K562 (cell line): ENCODE measurements around the gene NRF1. TPM values are rescaled to one million over a fixed set of nuclear protein-coding genes. Genes with fewer than 3 reads are reported as not detected.
A peak's percentile ranks its signal among the peaks of the same experiment; 100 is the strongest.

ENCODE experiments used
- ATAC-seq: fragments of 200-7000 bp; cut with Tn5 transposase; 3 replicates; pipeline ENCODE4 v1.9.1; 2020; ENCODE audit warnings: moderate library complexity
- BruUV-seq: library from RNA; stranded (reverse); fragments of 400-500 nt; replicated peaks from 2 replicates; lab custom pipeline; 2021; lab: Mats Ljungman, UMichigan
- CTCF ChIA-PET: fragments of 300-600 bp; formaldehyde crosslinking; extraction: SDS; loops from one replicate; lab custom pipeline; 2021; ENCODE audit warnings: low intra/inter-chr PET ratio; lab: Yijun Ruan, JAX
- POLR2A ChIA-PET: fragments of 300-600, 350-650 bp; sonication (Branson Sonifier 250); formaldehyde crosslinking; extraction: SDS; loops from one replicate; lab custom pipeline; 2021; ENCODE audit warnings: antibody characterized with exemption, inconsistent platforms; lab: Yijun Ruan, JAX
- DNase-seq, 4 experiments: peaks; one replicate each; pipeline versions ENCODE4 v3.0.0 to v3.0.0-alpha.2; 2011 to 2018; ENCODE audit warnings: low spot score in 3 of 4, mixed read lengths in 3 of 4; ENCODE audit errors: extremely low read depth in 1 of 4
- FAIRE-seq: peaks from 2 replicates; lab custom pipeline; 2011; peaks lifted over from hg19 to GRCh38; lab: Jason Lieb, UNC
- H2AFZ ChIP-seq: 2 replicates; pipeline ENCODE4 v1.6.0; 2011; ENCODE audit warnings: low read depth, low read length, control low read depth, inconsistent platforms
- H3K27ac ChIP-seq: fragments of 200-600 bp; 3 replicates; pipeline ENCODE4 v1.8.0; 2011; ENCODE audit warnings: low read depth, mild to moderate bottlenecking, control low read depth, inconsistent platforms, low read length, moderate library complexity, mixed read lengths; ENCODE audit errors: extremely low read depth
- H3K27me3 ChIP-seq, 2 experiments: fragments of 300-600 bp in 1 of 2; 2 replicates in 1 of 2; 3 replicates in 1 of 2; pipeline versions ENCODE4 v1.6.0 to v1.8.0; 2011; ENCODE audit warnings: inconsistent platforms in 2 of 2, low read length in 2 of 2, mild to moderate bottlenecking in 1 of 2, mixed read lengths in 1 of 2, moderate library complexity in 1 of 2; ENCODE audit not compliant: control insufficient read depth in 2 of 2, insufficient read depth in 2 of 2
- H3K36me3 ChIP-seq: fragments of 300-600 bp; 3 replicates; pipeline ENCODE4 v1.8.0; 2011; ENCODE audit warnings: mild to moderate bottlenecking, low read length, inconsistent platforms; ENCODE audit not compliant: control insufficient read depth, insufficient read depth
- H3K4me1 ChIP-seq, 2 experiments: fragments of 200-600 bp in 1 of 2; replicated peaks in 1 of 2; 2 replicates in 1 of 2; 3 replicates in 1 of 2; pipeline versions ENCODE4 v1.5.1 to v1.8.0; 2011; ENCODE audit warnings: inconsistent platforms in 2 of 2, low read length in 2 of 2, mild to moderate bottlenecking in 1 of 2, mixed read lengths in 1 of 2, moderate library complexity in 1 of 2; ENCODE audit not compliant: control insufficient read depth in 2 of 2, insufficient read depth in 2 of 2
- H3K4me2 ChIP-seq: 2 replicates; pipeline ENCODE4 v1.6.1; 2011; ENCODE audit warnings: low read length, control low read depth, inconsistent platforms, mixed read lengths; ENCODE audit not compliant: insufficient read depth
- H3K4me3 ChIP-seq: fragments of 200-600 bp; sonication (generic), shearing (Covaris generic); 2 replicates; pipeline ENCODE4 v1.5.1; 2016; ENCODE audit warnings: control low read depth, inconsistent platforms
- H3K79me2 ChIP-seq: fragments of 200-600 bp; 3 replicates; pipeline ENCODE4 v1.8.0; 2011; ENCODE audit warnings: low read length, inconsistent platforms; ENCODE audit not compliant: control insufficient read depth, insufficient read depth
- H3K9ac ChIP-seq, 2 experiments: 2 replicates each; pipeline versions ENCODE4 v1.6.0 to v1.6.1; 2011; ENCODE audit warnings: low read depth in 2 of 2, low read length in 2 of 2, control low read depth in 1 of 2, inconsistent platforms in 1 of 2, mild to moderate bottlenecking in 1 of 2, mixed read lengths in 1 of 2; ENCODE audit not compliant: insufficient read depth in 1 of 2
- H3K9me1 ChIP-seq: one replicate; pipeline ENCODE4 v1.6.0; 2011; ENCODE audit warnings: inconsistent platforms, mild to moderate bottlenecking, low read length, moderate library complexity; ENCODE audit not compliant: control insufficient read depth, insufficient read depth
- H3K9me3 ChIP-seq: replicated peaks from 2 replicates; pipeline ENCODE4 v1.5.1; 2011; ENCODE audit warnings: low read depth, low read length, inconsistent platforms; ENCODE audit not compliant: control insufficient read depth, insufficient read depth
- H4K20me1 ChIP-seq: replicated peaks from 2 replicates; pipeline ENCODE4 v1.6.1; 2011; ENCODE audit warnings: low read length, inconsistent platforms, mixed read lengths; ENCODE audit not compliant: control insufficient read depth, insufficient read depth
- CBFA2T3 ChIP-seq: fragments of 450-650 bp; IDR thresholded peaks from 2 replicates; pipeline ENCODE4 v1.6.1; 2017
- ETV6 ChIP-seq, 3 experiments: fragments of 150-350 bp in 1 of 3; sonication (generic) in 1 of 3; formaldehyde crosslinking in 1 of 3; IDR thresholded peaks; 2 replicates each; pipeline versions ENCODE4 v1.6.1 to v1.8.0; 2014 to 2022; ENCODE audit warnings: borderline replicate concordance in 2 of 3, low read depth in 2 of 3, antibody characterized with exemption in 1 of 3, low read length in 1 of 3, mild to moderate bottlenecking in 1 of 3, missing genetic modification reagents in 1 of 3
- IRF2 ChIP-seq: sonication (generic); formaldehyde crosslinking; IDR thresholded peaks from 2 replicates; pipeline ENCODE4 v1.8.1; 2022; ENCODE audit warnings: mild to moderate bottlenecking, missing genetic modification reagents
- RBFOX2 ChIP-seq: fragments of 200-400 bp; formaldehyde crosslinking; IDR thresholded peaks from 2 replicates; pipeline ENCODE4 v1.6.1; 2017; ENCODE audit warnings: low read depth, mild to moderate bottlenecking, low read length, moderate library complexity
- TCF3 ChIP-seq: sonication (generic); formaldehyde crosslinking; IDR thresholded peaks from 2 replicates; pipeline ENCODE4 v1.4.0; 2020; ENCODE audit warnings: mild to moderate bottlenecking, missing genetic modification reagents
- WHSC1 ChIP-seq: IDR thresholded peaks from one replicate; pipeline ENCODE4 v1.6.1; 2012; ENCODE audit warnings: low read length, control low read depth, inconsistent platforms
- ZFP1 ChIP-seq: fragments of 450-650 bp; formaldehyde crosslinking; IDR thresholded peaks from 2 replicates; pipeline ENCODE4 v1.4.0; 2020; ENCODE audit warnings: mild to moderate bottlenecking, mixed read lengths
- ZNF146 ChIP-seq: IDR thresholded peaks from one replicate; pipeline ENCODE4 v1.6.1; 2018; ENCODE audit warnings: missing compliant biosample characterization; ENCODE audit not compliant: unreplicated experiment
- WGBS: fragments of 100-300 bp; shearing (Covaris generic); methylation state at CpG from one replicate; pipeline ENCODE4 v1.1.6; 2016; ENCODE audit warnings: low coverage, mixed read lengths; ENCODE audit not compliant: insufficient coverage; ENCODE audit errors: missing lambda C conversion rate; 5-methylcytosine and 5-hydroxymethylcytosine counted together
- in situ Hi-C: fragments of 300-500 bp; cut with MboI; formaldehyde crosslinking; loops from 4 replicates; pipeline ENCODE4 v1.15.0; 2018; ENCODE audit warnings: inconsistent platforms, mixed read lengths
- intact Hi-C: fragments of 100-400 bp; cut with micrococcal nuclease; formaldehyde crosslinking; loops from 2 replicates; pipeline ENCODE4 v1.14.2; 2022
- polyA plus RNA-seq, 8 experiments: library from polyadenylated mRNA; depleted of rRNA in 4 of 8; stranded (reverse) in 5 of 8; unstranded in 3 of 8; fragments of >200 nt; fragmentation: Nextera tagmentation in 2 of 8; fragmentation: Illumina TruSeq in 1 of 8; extraction: Ambion mirVana in 2 of 8; extraction: Trizol in 1 of 8; gene quantifications; 2 replicates each; pipeline versions ENCODE4 v1.2.1 to v1.2.3, GENCODE V29; 2011 to 2014; ENCODE audit warnings: inconsistent platforms in 1 of 8, missing spikeins in 1 of 8
- total RNA-seq, 7 experiments: library from RNA; depleted of rRNA in 6 of 7; stranded (reverse); fragments of >200 nt in 6 of 7; fragmentation: Illumina TruSeq in 2 of 7; extraction: Trizol in 2 of 7; gene quantifications; 2 replicates each; pipeline versions ENCODE4 v1.2.1 to v1.2.3, GENCODE V29; 2011 to 2021; ENCODE audit warnings: low replicate concordance in 1 of 7
- TF ChIP-seq, protein P1 (sequence below), 3 experiments: fragments of 200-800 bp in 1 of 3; sonication (Bioruptor generic) in 1 of 3; sonication (generic) in 1 of 3; formaldehyde crosslinking in 1 of 3; IDR thresholded peaks; 2 replicates each; pipeline versions ENCODE4 v1.6.1 to v1.8.0; 2016 to 2022; ENCODE audit warnings: mild to moderate bottlenecking in 2 of 3, missing compliant biosample characterization in 2 of 3, missing genetic modification characterization in 2 of 3, missing genetic modification reagents in 1 of 3
- TF ChIP-seq, protein P2 (sequence below), 2 experiments: fragments of 250-450 bp in 1 of 2; fragments of 450-650 bp in 1 of 2; sonication (Bioruptor Pico) in 1 of 2; IDR thresholded peaks; 2 replicates each; pipeline versions ENCODE4 v1.6.1 to v1.8.0; 2016 to 2021; ENCODE audit warnings: mild to moderate bottlenecking in 2 of 2, moderate library complexity in 2 of 2, missing compliant biosample characterization in 1 of 2, missing genetic modification characterization in 1 of 2
- TF ChIP-seq, protein P3 (sequence below): fragments of 450-650 bp; IDR thresholded peaks from 2 replicates; pipeline ENCODE4 v1.6.1; 2018; ENCODE audit not compliant: partially characterized antibody
- TF ChIP-seq, protein P4 (sequence below): fragments of 250-450 bp; sonication (Bioruptor Pico); IDR thresholded peaks from 2 replicates; pipeline ENCODE4 v1.4.0; 2020

The NRF1 gene
- total and polyA plus RNA-seq, 9 of the 15 experiments (the other 6 are each of a cell fraction or from before 2014, with no cell fraction given): 8.6 to 28.8 (median 20.3) TPM

DNA sequence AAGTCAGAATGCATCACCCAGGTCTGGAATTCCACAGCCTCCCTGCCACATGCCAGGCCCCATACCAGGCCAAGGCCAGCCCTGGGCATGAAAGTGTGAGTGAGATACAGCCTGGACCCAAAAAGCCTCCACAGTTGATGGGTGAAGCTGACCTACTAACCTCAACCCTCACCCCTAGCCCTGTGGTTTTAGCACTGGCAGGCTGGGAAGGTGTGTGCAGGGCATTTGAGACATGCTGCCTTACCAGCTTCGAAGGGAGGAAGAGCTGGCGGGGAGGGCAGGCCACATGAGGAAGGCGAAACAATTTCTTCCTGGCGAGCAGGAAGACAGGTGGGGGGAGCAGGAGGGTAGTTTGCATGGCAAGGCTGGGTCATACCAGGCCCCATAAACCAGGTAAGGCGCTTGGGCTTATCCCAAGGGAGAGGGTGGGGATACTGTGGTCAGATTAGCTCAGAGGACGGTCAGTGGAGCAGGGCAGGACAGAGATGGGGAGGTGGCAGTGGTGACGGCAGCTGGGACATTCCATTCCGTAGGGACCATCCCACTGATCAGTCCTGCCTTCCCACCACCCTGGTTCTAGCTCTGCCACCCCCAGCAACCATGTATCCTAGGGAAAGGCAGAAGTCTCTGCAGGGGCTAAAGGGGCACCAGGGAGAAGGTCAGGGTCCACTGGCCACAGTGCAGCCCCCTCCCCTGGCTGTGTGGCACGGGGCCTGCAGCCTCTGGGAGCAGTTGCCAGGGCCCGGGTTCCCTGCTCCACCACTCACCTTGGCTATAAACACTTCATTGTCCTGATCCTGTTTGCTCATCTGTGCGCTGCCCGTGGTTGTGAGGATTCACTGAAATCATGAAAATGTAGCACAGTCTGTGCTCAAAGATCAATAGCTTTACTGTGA, 155.8 kb downstream of the NRF1 start:
- in situ Hi-C loops (no loop called here), intact Hi-C loops (no loop called here)
- BruUV-seq: no TSS peak
- Histone ChIP-seq H3K9me1 (no peaks in the 10 kb centered on the region), H3K4me1 (peaks cover 46 to 78% of the 10 kb centered on the region in 2 experiments), H3K36me3 (peaks cover 12% of the 10 kb centered on the region; the same call in 2 of the 3 replicates), H3K4me3 (peak overlapping the region; percentile 25; the same call in 1 of the 2 replicates), H3K27me3 (no peaks in the 10 kb centered on the region), H3K79me2 (peaks cover 14% of the 10 kb centered on the region), H3K9me3 (no peaks in the 10 kb centered on the region), H4K20me1 (no peaks in the 10 kb centered on the region), H3K9ac (peak overlapping the region; percentile 79 to 88), H3K4me2 (peak overlapping the region; percentile 94), H2AFZ (peak overlapping the region; percentile 91), H3K27ac (peak overlapping the region; percentile 81)
- no peak for ATAC-seq
- TF ChIP-seq, protein P1, sequence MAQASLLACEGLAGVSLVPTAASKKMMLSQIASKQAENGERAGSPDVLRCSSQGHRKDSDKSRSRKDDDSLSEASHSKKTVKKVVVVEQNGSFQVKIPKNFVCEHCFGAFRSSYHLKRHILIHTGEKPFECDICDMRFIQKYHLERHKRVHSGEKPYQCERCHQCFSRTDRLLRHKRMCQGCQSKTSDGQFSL (CRISPR knock-in tag; IDR thresholded peaks at IDR 0.05): peak; percentile 59
- TF ChIP-seq, protein P1 (tag; IDR thresholded peaks at IDR 0.05): no peak
- peak; percentile 15 for TF ChIP-seq ZNF146 (CRISPR knock-in tag)
- no peak for TF ChIP-seq ZFP1 (CRISPR knock-in tag)
- TF ChIP-seq IRF2 (CRISPR knock-in tag): 0 out of 2 replicates have a peak, but pooled peaks have one; percentile 71
- TF ChIP-seq CBFA2T3: no peak
- TF ChIP-seq, protein P2, sequence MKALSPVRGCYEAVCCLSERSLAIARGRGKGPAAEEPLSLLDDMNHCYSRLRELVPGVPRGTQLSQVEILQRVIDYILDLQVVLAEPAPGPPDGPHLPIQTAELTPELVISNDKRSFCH (CRISPR knock-in tag; IDR thresholded peaks at IDR 0.05): no peak
- TF ChIP-seq, protein P2 (tag; IDR thresholded peaks at IDR 0.05): 0 out of 2 replicates have a peak, but pooled peaks have one; percentile 24
- TF ChIP-seq RBFOX2: peak; percentile 54
- 0 out of 2 replicates have a peak, but pooled peaks have one; percentile 4 for TF ChIP-seq TCF3 (CRISPR knock-in tag)
- TF ChIP-seq, protein P3, sequence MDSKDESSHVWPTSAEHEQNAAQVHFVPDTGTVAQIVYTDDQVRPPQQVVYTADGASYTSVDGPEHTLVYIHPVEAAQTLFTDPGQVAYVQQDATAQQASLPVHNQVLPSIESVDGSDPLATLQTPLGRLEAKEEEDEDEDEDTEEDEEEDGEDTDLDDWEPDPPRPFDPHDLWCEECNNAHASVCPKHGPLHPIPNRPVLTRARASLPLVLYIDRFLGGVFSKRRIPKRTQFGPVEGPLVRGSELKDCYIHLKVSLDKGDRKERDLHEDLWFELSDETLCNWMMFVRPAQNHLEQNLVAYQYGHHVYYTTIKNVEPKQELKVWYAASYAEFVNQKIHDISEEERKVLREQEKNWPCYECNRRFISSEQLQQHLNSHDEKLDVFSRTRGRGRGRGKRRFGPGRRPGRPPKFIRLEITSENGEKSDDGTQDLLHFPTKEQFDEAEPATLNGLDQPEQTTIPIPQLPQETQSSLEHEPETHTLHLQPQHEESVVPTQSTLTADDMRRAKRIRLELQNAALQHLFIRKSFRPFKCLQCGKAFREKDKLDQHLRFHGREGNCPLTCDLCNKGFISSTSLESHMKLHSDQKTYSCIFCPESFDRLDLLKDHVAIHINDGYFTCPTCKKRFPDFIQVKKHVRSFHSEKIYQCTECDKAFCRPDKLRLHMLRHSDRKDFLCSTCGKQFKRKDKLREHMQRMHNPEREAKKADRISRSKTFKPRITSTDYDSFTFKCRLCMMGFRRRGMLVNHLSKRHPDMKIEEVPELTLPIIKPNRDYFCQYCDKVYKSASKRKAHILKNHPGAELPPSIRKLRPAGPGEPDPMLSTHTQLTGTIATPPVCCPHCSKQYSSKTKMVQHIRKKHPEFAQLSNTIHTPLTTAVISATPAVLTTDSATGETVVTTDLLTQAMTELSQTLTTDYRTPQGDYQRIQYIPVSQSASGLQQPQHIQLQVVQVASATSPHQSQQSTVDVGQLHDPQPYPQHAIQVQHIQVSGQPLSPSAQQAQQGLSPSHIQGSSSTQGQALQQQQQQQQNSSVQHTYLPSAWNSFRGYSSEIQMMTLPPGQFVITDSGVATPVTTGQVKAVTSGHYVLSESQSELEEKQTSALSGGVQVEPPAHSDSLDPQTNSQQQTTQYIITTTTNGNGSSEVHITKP: peak; percentile 45
- TF ChIP-seq, protein P4, sequence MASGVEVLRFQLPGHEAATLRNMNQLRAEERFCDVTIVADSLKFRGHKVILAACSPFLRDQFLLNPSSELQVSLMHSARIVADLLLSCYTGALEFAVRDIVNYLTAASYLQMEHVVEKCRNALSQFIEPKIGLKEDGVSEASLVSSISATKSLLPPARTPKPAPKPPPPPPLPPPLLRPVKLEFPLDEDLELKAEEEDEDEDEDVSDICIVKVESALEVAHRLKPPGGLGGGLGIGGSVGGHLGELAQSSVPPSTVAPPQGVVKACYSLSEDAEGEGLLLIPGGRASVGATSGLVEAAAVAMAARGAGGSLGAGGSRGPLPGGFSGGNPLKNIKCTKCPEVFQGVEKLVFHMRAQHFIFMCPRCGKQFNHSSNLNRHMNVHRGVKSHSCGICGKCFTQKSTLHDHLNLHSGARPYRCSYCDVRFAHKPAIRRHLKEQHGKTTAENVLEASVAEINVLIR (CRISPR knock-in tag): no peak
- peak; percentile 11 for TF ChIP-seq WHSC1
- no peak for TF ChIP-seq ETV6 (IDR thresholded peaks at IDR 0.05; ENCODE audit: borderline replicate concordance in 1 of 2, low read depth in 2 of 2, low read length in 1 of 2)
- peak; percentile 57; the same call in 1 of the 2 replicates for TF ChIP-seq ETV6 (CRISPR knock-in tag; IDR thresholded peaks at IDR 0.05; ENCODE audit: borderline replicate concordance)
- FAIRE-seq: peak; percentile 48
- 82% methylated on average over 12 of the region's 12 CpGs for WGBS
- POLR2A ChIA-PET: interaction anchor here (0.7 to 1.9 kb wide), 7 partner anchors 10 to 58 kb away, joined by 3 to 8 read pairs (median 4); no protein-coding TSS in a partner anchor
- CTCF ChIA-PET: no interaction called here
- DNase-seq: no peak
